A549 treated with CpdA at 1 μM for 4 hours (cell line): ENCODE measurements around the gene UQCRH. TPM values are rescaled to one million over a fixed set of nuclear protein-coding genes. Genes with fewer than 3 reads are reported as not detected.

ENCODE experiments used
- total RNA-seq: library from RNA; stranded (reverse); fragments of 200-300 nt; extraction: Qiagen RNA extraction; gene quantifications from 5 replicates; pipeline ENCODE4 v1.2.3, GENCODE V29; 2022; ENCODE audit warnings: low read depth

The UQCRH gene
- 397 to 570 TPM (median 421 TPM) in 5 replicates for total RNA-seq

GRCh38 chr1:46303038-46303871, at the start of gene UQCRH, which contains the start of gene LRRC41:
TSS of gene UQCRH (plus strand) at chr1:46303698. CDS start at chr1:46303767, 69 bp downstream.
TSS of gene LRRC41 (minus strand) at chr1:46303616. CDS start at chr1:46303322, 294 bp downstream.

GRCh38 chr1:46340404-46341221, 37.1 kb downstream of the UQCRH start, which contains the start of gene NSUN4:
TSS of gene NSUN4 (plus strand) at chr1:46340807. CDS start at chr1:46340827, 20 bp downstream.

Other genes with a start within 250 kb of the UQCRH start
- 0.72 to 1.1 TPM (median 0.96 TPM) in 5 replicates for gene PIK3R3, start 171.1 kb upstream of the UQCRH start, total RNA-seq
- 1.6 to 3.1 TPM (median 2.6 TPM) in 5 replicates for gene TSPAN1, start 128.6 kb upstream of the UQCRH start, total RNA-seq
- not detected in 5 replicates for gene P3R3URF, start 127.2 kb upstream of the UQCRH start, total RNA-seq
- 35.0 to 50.0 TPM (median 48.7 TPM) in 5 replicates for gene POMGNT1, start 105.3 kb upstream of the UQCRH start, total RNA-seq
- not detected in 5 replicates for gene LURAP1, start 100.4 kb upstream of the UQCRH start, total RNA-seq
- 10.2 to 12.8 TPM (median 12.1 TPM) in 5 replicates for gene RAD54L, start 55.9 kb upstream of the UQCRH start, total RNA-seq
- 36.5 to 46.3 TPM (median 42.0 TPM) in 5 replicates for gene LRRC41, start 82 bp upstream of the UQCRH start, total RNA-seq
- 11.5 to 14.9 TPM (median 13.3 TPM) in 5 replicates for gene NSUN4, start 37.1 kb downstream of the UQCRH start, total RNA-seq
- 0.81 to 2.6 TPM (median 0.83 TPM) in 5 replicates for gene FAAH, start 90.6 kb downstream of the UQCRH start, total RNA-seq
- gene DMBX1, start 186.1 kb downstream of the UQCRH start, total RNA-seq, result 0.61 to 1.5 TPM (median 0.82 TPM) in 5 replicates
- not detected in 5 replicates for gene KNCN, start 247.9 kb downstream of the UQCRH start, total RNA-seq